ENCODE measurements around the gene DNAJC18. TPM values are rescaled to one million over a fixed set of nuclear protein-coding genes. Genes with fewer than 3 reads are reported as not detected.

DNAJC18 gene
- total and polyA plus RNA-seq, 4 donors, result 2.2 to 10.7 (median 8.7) TPM

- Histone ChIP-seq H3K27me3 (ENCODE audit: control insufficient read depth in 3 of 3, insufficient read depth in 3 of 3, low read length in 2 of 3) (no peaks in the 10 kb centered on the region), H3K4me3 (peak within 1 kb of the TSS; percentile 41), H3K9me3 (ENCODE audit: control insufficient read depth in 4 of 4, insufficient read depth in 3 of 4, low read length in 3 of 4) (no peaks in the 10 kb centered on the region), H3K36me3 (ENCODE audit: control insufficient read depth in 4 of 4, insufficient read depth in 4 of 4, low read length in 4 of 4) (no peaks in the 10 kb centered on the region), H3K27ac (ENCODE audit: low read depth in 1 of 2, low read length in 1 of 2) (peak within 1 kb of the TSS; percentile 84 to 91), H3K4me1 (ENCODE audit: control insufficient read depth in 5 of 5, insufficient read depth in 5 of 5, low read length in 5 of 5) (peaks cover 0 to 12% (median 6%) of the 10 kb centered on the region in 5 donors), H3K9ac (ENCODE audit: insufficient read depth in 1 of 2, low read length in 2 of 2) (peak within 1 kb of the TSS; percentile 34 to 82)
- TF ChIP-seq, protein P1, sequence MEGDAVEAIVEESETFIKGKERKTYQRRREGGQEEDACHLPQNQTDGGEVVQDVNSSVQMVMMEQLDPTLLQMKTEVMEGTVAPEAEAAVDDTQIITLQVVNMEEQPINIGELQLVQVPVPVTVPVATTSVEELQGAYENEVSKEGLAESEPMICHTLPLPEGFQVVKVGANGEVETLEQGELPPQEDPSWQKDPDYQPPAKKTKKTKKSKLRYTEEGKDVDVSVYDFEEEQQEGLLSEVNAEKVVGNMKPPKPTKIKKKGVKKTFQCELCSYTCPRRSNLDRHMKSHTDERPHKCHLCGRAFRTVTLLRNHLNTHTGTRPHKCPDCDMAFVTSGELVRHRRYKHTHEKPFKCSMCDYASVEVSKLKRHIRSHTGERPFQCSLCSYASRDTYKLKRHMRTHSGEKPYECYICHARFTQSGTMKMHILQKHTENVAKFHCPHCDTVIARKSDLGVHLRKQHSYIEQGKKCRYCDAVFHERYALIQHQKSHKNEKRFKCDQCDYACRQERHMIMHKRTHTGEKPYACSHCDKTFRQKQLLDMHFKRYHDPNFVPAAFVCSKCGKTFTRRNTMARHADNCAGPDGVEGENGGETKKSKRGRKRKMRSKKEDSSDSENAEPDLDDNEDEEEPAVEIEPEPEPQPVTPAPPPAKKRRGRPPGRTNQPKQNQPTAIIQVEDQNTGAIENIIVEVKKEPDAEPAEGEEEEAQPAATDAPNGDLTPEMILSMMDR (IDR thresholded peaks at IDR 0.05; ENCODE audit: control extremely low read depth, extremely low read depth), result peak; percentile 3
- ATAC-seq (ENCODE audit: insufficient read depth, low FRiP score) (peak; percentile 94), DNase-seq (peak; percentile 99)
- 0 to 1% methylated on average over 41 of the region's 41 CpGs for whole genome bisulfite sequencing, 2 donors
Measured at GRCh38 chr5:139403787-139404483, 35.4 kb downstream of the DNAJC18 start, which contains the start of gene SPATA24. SPATA24 (minus strand) TSS chr5:139404089; CDS start chr5:139404060, 29 bp downstream.

DNA sequence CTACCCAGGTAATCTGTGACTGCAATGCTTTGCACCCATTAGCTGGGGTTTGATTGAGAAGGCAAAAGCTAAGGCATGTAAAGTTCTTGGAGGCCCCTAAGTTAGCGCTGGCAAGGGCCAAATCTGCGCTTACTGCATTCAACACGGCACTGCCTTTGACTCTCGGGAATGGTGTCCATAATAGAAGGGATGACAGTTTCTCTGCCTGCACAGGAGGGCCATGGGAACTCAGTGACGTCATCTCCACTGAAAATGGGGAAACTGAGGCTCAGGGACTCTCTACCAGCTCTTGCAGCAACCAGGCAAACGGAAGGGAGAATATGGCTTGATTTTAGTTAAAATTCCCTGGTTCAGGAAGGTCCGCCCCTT lies 35.9 kb downstream of the DNAJC18 start:
- no peaks in the 10 kb centered on the region for H3K9me3 ChIP-seq (ENCODE audit: control insufficient read depth in 4 of 4, insufficient read depth in 3 of 4, low read length in 3 of 4)
- ATAC-seq (ENCODE audit: insufficient read depth, low FRiP score) (no peak), DNase-seq (no peak)
- peaks cover 0 to 12% (median 6%) of the 10 kb centered on the region in 5 donors for H3K4me1 ChIP-seq (ENCODE audit: control insufficient read depth in 5 of 5, insufficient read depth in 5 of 5, low read length in 5 of 5)
- TF ChIP-seq, protein P1 (IDR thresholded peaks at IDR 0.05; ENCODE audit: control extremely low read depth, extremely low read depth), result no peak
- H3K36me3 ChIP-seq (ENCODE audit: control insufficient read depth in 4 of 4, insufficient read depth in 4 of 4, low read length in 4 of 4), result no peaks in the 10 kb centered on the region
- no peaks in the 10 kb centered on the region for H3K27me3 ChIP-seq (ENCODE audit: control insufficient read depth in 3 of 3, insufficient read depth in 3 of 3, low read length in 2 of 3)
- 21% methylated on average over 7 of the region's 7 CpGs for WGBS, 2 donors
- H3K9ac ChIP-seq (ENCODE audit: insufficient read depth in 1 of 2, low read length in 2 of 2), result peak overlapping the region in 1 of 2 donors; percentile 76
- peak overlapping the region; percentile 84 to 89 for H3K27ac ChIP-seq (ENCODE audit: low read depth in 1 of 2, low read length in 1 of 2)
- H3K4me3 ChIP-seq, result peak overlapping the region; percentile 41

DNA sequence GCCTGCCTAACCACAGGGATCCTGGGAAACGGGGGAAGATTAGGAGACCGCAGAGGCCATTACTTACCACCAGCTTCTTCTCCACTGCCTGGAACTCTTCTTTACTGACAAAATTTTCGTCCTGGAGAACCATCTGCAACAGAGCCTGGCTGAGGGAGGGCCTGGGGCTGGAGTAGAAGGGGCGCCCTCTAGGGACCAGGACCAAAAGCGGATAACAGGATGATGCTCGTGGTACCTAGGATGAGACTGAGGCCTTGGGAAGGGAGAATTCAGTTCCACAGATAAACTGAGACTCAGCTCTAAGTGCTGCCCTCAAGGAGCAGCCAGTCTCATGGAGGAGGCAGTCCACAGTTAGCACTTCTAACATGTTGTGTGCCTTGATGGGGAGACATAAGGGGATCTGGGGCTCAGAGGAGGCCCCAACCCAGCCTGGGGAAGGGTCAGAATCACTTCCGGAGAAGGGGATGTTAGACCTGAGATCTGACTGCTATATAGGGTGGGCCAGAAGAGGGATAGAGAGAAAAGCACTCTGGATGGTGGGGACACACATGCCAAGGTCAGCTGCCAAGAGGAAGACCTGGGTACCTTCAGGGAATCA lies 36.7 kb downstream of the DNAJC18 start:
- Histone ChIP-seq H3K9me3 (ENCODE audit: control insufficient read depth in 4 of 4, insufficient read depth in 3 of 4, low read length in 3 of 4) (no peaks in the 10 kb centered on the region), H3K4me1 (ENCODE audit: control insufficient read depth in 5 of 5, insufficient read depth in 5 of 5, low read length in 5 of 5) (peaks cover 0 to 12% (median 6%) of the 10 kb centered on the region in 5 donors), H3K36me3 (ENCODE audit: control insufficient read depth in 4 of 4, insufficient read depth in 4 of 4, low read length in 4 of 4) (no peaks in the 10 kb centered on the region), H3K4me3 (no peak overlapping the region), H3K27me3 (ENCODE audit: control insufficient read depth in 3 of 3, insufficient read depth in 3 of 3, low read length in 2 of 3) (no peaks in the 10 kb centered on the region), H3K27ac (ENCODE audit: low read depth in 1 of 2, low read length in 1 of 2) (peak overlapping the region in 1 of 2 donors; percentile 84), H3K9ac (ENCODE audit: insufficient read depth in 1 of 2, low read length in 2 of 2) (no peak overlapping the region)
- TF ChIP-seq, protein P1 (IDR thresholded peaks at IDR 0.05; ENCODE audit: control extremely low read depth, extremely low read depth), result no peak
- no peak for DNase-seq
- no peak for ATAC-seq (ENCODE audit: insufficient read depth, low FRiP score)
- 65 to 75% methylated on average over 7 of the region's 7 CpGs for WGBS, 2 donors
